NCI-H526 (cell line): ENCODE measurements around the gene MBTPS1.
A peak's percentile ranks its signal among the peaks of the same experiment; 100 is the strongest.

Experiments used
- DNase-seq, 2 experiments: peaks; one replicate each; lab custom pipeline; 2025; lab: John Stamatoyannopoulos, UW

The MBTPS1 gene

GRCh38 chr16:84052071-84052622, 64.6 kb downstream of the MBTPS1 start:
- DNase-seq: no peak

GRCh38 chr16:84050316-84050715, 66.4 kb downstream of the MBTPS1 start:
- no peak for DNase-seq

- no peak for DNase-seq
Measured at GRCh38 chr16:84049403-84050060, 67.2 kb downstream of the MBTPS1 start.

GRCh38 chr16:84048871-84049270, 67.9 kb downstream of the MBTPS1 start:
- no peak for DNase-seq

GRCh38 chr16:84048270-84048669, 68.5 kb downstream of the MBTPS1 start:
- DNase-seq: no peak

GRCh38 chr16:84047626-84048025, 69.1 kb downstream of the MBTPS1 start:
- DNase-seq: no peak

- DNase-seq: no peak
Measured at GRCh38 chr16:84047206-84047605, 69.5 kb downstream of the MBTPS1 start.

GRCh38 chr16:84045818-84046470, 70.8 kb downstream of the MBTPS1 start:
- DNase-seq: no peak

GRCh38 chr16:84045001-84045817, 71.5 kb downstream of the MBTPS1 start:
- DNase-seq: no peak

- peak in 1 of 2 experiments; percentile 26 for DNase-seq
Measured at GRCh38 chr16:84044118-84044488, 72.6 kb downstream of the MBTPS1 start.

GRCh38 chr16:84043486-84044117, 73.1 kb downstream of the MBTPS1 start:
- DNase-seq: no peak

- peak; percentile 60 to 77 for DNase-seq
Measured at GRCh38 chr16:84042879-84043485, 73.8 kb downstream of the MBTPS1 start.

- DNase-seq: no peak
Measured at GRCh38 chr16:84042308-84042878, 74.3 kb downstream of the MBTPS1 start, which contains the start of gene SLC38A8. Gene SLC38A8 (minus strand): TSS chr16:84042795. CDS start chr16:84042157, 638 bp downstream.

GRCh38 chr16:84041881-84042280, 74.9 kb downstream of the MBTPS1 start:
- no peak for DNase-seq

- peak in 1 of 2 experiments; percentile 18 for DNase-seq
Measured at GRCh38 chr16:84040823-84041820, 75.6 kb downstream of the MBTPS1 start.

GRCh38 chr16:84040226-84040822, 76.4 kb downstream of the MBTPS1 start:
- DNase-seq: no peak

- no peak for DNase-seq
Measured at GRCh38 chr16:84039696-84040095, 77.0 kb downstream of the MBTPS1 start.

- no peak for DNase-seq
Measured at GRCh38 chr16:84038469-84038868, 78.3 kb downstream of the MBTPS1 start.

- no peak for DNase-seq
Measured at GRCh38 chr16:84036982-84037425, 79.7 kb downstream of the MBTPS1 start.
